GM06990 (cell line): ENCODE measurements around the gene SWT1.
"Not testable (repeated sequence)": the region's sequence is repeated elsewhere in the genome, so short reads cannot be mapped to it uniquely, and the experiment has no call there.

Experiments used
- DNase-seq: peaks from one replicate; pipeline ENCODE4 v3.0.0-alpha.2; 2011; ENCODE audit not compliant: insufficient read length; ENCODE audit errors: extremely low read depth
- H3K27me3 ChIP-seq: replicated peaks from 2 replicates; pipeline ENCODE4 v1.6.0; 2011; ENCODE audit warnings: low read length; ENCODE audit not compliant: control insufficient read depth, insufficient read depth
- H3K36me3 ChIP-seq: 2 replicates; pipeline ENCODE4 v1.5.1; 2011; ENCODE audit warnings: low read length; ENCODE audit not compliant: control insufficient read depth, insufficient read depth
- H3K4me3 ChIP-seq: replicated peaks from 2 replicates; pipeline ENCODE4 v1.5.1; 2011; ENCODE audit warnings: low read depth, mild to moderate bottlenecking, control low read depth, low read length
- TF ChIP-seq, protein P1 (sequence below): IDR thresholded peaks from 2 replicates; pipeline ENCODE4 v1.5.1; 2011; ENCODE audit warnings: low read length, control low read depth, mild to moderate bottlenecking, inconsistent platforms; ENCODE audit not compliant: insufficient read depth, poor library complexity, severe bottlenecking

Gene SWT1

DNA sequence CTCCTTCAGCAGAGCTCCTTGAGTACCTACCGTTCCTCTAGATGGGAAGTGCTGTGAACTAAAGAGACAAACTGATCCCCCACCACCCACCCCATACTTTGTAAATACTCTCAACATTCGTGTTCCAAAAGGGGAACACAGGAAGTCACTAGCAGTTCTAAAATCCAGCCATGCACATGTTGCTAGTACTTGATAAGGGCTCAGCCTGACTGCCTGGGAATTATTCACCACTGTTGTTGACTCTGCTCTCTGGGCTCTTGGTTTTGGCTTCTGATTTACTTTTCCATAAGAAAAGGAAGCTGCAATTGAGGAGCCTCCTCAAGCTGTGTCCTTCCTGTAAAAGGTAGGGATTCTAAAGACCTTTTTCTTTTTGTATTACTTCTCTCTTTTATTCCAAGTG, 92.6 kb downstream of the SWT1 start:
- H3K4me3 ChIP-seq, result no peak overlapping the region
- H3K36me3 ChIP-seq, result no peaks in the 10 kb centered on the region
- no peak for DNase-seq
- TF ChIP-seq, protein P1, sequence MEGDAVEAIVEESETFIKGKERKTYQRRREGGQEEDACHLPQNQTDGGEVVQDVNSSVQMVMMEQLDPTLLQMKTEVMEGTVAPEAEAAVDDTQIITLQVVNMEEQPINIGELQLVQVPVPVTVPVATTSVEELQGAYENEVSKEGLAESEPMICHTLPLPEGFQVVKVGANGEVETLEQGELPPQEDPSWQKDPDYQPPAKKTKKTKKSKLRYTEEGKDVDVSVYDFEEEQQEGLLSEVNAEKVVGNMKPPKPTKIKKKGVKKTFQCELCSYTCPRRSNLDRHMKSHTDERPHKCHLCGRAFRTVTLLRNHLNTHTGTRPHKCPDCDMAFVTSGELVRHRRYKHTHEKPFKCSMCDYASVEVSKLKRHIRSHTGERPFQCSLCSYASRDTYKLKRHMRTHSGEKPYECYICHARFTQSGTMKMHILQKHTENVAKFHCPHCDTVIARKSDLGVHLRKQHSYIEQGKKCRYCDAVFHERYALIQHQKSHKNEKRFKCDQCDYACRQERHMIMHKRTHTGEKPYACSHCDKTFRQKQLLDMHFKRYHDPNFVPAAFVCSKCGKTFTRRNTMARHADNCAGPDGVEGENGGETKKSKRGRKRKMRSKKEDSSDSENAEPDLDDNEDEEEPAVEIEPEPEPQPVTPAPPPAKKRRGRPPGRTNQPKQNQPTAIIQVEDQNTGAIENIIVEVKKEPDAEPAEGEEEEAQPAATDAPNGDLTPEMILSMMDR, result no peak
- no peaks in the 10 kb centered on the region for H3K27me3 ChIP-seq

DNA sequence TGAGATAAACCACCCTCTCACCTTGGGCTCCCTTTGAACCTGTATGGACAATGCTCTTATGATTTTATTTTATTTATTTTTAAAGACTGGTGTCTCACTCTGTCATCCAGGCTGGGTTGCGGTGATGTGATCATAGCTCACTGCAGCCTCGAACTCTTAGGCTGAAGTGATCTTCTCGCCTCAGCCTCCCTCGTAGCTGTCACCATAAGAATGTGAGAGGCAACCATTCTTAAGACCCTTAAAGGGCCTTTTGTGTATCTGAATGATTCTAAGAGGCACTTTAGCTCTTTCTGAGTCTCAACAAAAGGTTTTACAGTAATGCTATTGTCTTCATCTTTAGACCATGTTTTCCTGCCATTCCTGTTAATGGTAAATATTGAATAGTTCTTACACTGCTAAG, 93.1 kb downstream of the SWT1 start:
- H3K4me3 ChIP-seq, result no peak overlapping the region
- no peaks in the 10 kb centered on the region for H3K27me3 ChIP-seq
- H3K36me3 ChIP-seq, result no peaks in the 10 kb centered on the region
- TF ChIP-seq, protein P1, result no peak
- DNase-seq, result no peak

DNA sequence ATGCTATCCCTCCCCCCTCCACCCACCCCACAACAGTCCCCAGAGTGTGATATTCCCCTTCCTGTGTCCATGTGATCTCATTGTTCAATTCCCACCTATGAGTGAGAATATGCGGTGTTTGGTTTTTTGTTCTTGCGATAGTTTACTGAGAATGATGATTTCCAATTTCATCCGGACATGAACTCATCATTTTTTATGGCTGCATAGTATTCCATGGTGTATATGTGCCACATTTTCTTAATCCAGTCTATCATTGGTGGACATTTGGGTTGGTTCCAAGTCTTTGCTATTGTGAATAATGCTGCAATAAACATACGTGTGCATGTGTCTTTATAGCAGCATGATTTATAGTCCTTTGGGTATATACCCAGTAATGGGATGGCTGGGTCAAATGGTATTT, 95.0 kb downstream of the SWT1 start:
- H3K36me3 ChIP-seq, H3K4me3 ChIP-seq, H3K27me3 ChIP-seq, DNase-seq: not testable (repeated sequence)

DNA sequence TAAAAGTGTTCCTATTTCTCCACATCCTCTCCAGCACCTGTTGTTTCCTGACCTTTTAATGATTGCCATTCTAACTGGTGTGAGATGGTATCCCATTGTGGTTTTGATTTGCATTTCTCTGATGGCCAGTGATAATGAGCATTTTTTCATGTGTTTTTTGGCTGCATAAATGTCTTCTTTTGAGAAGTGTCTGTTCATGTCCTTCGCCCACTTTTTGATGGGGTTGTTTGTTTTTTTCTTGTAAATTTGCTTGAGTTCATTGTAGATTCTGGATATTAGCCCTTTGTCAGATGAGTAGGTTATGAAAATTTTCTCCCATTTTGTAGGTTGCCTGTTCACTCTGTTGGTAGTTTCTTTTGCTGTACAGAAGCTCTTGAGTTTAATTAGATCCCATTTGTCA, 95.4 kb downstream of the SWT1 start:
- H3K27me3 ChIP-seq, DNase-seq, H3K4me3 ChIP-seq, H3K36me3 ChIP-seq: not testable (repeated sequence)

DNA sequence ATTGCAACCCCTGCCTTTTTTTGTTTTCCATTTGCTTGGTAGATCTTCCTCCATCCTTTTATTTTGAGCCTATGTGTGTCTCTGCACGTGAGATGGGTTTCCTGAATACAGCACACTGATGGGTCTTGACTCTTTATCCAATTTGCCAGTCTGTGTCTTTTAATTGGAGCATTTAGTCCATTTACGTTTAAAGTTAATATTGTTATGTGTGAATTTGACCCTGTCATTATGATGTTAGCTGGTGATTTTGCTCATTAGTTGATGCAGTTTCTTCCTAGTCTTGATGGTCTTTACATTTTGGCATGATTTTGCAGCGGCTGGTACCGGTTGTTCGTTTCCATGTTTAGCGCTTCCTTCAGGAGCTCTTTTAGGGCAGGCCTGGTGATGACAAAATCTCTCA, 98.6 kb downstream of the SWT1 start:
- not testable (repeated sequence) for H3K27me3 ChIP-seq, H3K4me3 ChIP-seq, H3K36me3 ChIP-seq, DNase-seq

DNA sequence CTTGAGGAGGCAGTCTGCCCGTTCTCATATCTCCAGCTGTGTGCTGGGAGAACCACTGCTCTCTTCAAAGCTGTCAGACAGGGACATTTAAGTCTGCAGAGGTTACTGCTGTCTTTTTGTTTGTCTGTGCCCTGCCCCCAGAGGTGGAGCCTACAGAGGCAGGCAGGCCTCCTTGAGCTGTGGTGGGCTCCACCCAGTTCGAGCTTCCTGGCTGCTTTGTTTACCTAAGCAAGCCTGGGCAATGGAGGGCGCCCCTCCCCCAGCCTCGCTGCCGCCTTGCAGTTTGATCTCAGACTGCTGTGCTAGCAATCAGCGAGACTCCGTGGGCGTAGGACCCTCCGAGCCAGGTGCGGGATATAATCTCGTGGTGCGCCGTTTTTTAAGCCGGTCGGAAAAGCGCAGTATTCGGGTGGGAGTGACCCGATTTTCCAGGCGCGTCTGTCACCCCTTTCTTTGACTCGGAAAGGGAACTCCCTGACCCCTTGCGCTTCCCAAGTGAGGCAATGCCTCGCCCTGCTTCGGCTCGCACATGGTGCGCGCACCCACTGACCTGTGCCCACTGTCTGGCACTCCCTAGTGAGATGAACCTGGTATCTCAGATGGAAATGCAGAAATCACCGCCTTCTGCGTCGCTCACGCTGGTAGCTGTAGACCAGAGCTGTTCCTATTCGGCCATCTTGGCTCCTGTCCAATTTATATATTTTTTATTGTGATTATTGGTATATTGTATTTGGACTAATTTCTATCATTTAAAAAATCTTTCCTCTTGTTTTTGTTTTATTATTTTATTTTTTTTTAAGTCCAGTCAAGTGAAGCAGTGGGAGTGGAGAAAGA, 100.4 kb downstream of the SWT1 start:
- H3K27me3 ChIP-seq, H3K36me3 ChIP-seq, DNase-seq, H3K4me3 ChIP-seq: not testable (repeated sequence)

DNA sequence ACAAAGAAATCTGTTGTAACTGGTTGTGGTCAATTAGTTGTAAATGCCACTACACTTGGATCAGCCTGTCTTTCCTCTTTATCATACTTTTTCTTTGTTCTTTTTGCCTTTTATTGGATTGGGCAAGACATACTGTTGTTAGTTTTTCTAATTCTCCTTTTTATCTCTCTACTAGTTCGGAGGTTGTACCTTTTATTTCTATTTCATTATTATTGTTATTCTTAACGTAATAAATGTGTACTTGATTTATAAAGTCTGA, 100.9 kb downstream of the SWT1 start:
- no peak for DNase-seq
- H3K36me3 ChIP-seq, result no peaks in the 10 kb centered on the region
- H3K27me3 ChIP-seq, result no peaks in the 10 kb centered on the region
- TF ChIP-seq, protein P1, result no peak
- no peak overlapping the region for H3K4me3 ChIP-seq

DNA sequence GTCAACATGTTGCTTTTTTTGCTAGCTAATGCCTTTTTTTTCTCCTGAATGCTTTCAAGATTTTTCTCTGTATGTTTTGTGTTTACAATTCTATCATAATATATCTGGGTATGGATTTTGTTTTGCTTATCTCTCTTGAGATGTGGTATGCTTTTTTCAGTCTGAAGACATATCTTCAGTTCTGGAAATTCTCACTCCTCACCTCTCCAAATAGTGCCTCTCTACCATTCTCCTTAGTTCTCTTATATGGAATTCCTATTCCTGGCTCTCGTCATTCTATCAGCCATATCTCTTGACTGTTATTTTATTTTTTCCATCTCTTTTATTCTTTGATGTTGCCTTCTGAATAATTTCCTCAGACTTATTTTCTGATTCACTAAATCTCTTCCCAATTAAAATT, 101.7 kb downstream of the SWT1 start:
- no peak overlapping the region for H3K4me3 ChIP-seq
- no peaks in the 10 kb centered on the region for H3K27me3 ChIP-seq
- no peaks in the 10 kb centered on the region for H3K36me3 ChIP-seq
- DNase-seq, result no peak
- TF ChIP-seq, protein P1, result no peak
